GM18511 (cell line): Measurements from ENCODE around the gene UBAC1.
"Not testable (repeated sequence)": the region's sequence is repeated elsewhere in the genome, so short reads cannot be mapped to it uniquely, and the experiment has no call there.

ENCODE experiments used
- ATAC-seq: cut with Tn5 transposase; IDR thresholded peaks from one replicate; pipeline ENCODE4 v1.9.1; 2021; ENCODE audit warnings: mild to moderate bottlenecking, moderate library complexity; ENCODE audit not compliant: unreplicated experiment

Gene UBAC1

DNA sequence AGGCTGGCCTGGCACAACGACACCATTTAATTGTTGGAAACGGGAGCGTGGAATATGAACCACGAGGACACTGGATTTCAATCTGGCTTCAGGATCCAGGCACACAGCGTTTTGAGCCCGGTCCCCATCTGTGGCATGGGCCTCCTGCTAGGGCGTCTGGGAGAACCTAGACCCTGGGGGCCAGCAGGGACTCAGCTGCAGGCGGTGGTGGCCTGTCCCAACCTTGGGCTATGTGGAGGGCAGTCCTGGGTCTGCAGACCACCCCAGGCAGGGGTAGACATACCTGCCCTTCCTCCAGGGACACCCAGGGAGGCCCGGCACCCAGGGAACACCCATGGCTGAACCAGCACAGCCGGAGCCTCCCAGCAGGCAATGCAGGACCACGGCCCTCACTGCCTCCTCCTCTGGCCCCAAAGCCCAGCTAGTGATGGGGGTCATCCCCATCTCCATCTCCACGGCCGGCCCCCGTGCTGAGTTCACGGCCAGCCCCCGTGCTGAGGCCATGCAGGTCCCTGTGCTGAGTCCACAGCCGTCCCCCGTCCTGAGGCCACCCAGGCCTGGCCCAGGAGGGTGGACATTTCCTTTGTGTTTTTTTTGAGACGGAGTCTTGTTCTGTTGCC, 18.5 kb upstream of the UBAC1 start:
- ATAC-seq, result no peak

DNA sequence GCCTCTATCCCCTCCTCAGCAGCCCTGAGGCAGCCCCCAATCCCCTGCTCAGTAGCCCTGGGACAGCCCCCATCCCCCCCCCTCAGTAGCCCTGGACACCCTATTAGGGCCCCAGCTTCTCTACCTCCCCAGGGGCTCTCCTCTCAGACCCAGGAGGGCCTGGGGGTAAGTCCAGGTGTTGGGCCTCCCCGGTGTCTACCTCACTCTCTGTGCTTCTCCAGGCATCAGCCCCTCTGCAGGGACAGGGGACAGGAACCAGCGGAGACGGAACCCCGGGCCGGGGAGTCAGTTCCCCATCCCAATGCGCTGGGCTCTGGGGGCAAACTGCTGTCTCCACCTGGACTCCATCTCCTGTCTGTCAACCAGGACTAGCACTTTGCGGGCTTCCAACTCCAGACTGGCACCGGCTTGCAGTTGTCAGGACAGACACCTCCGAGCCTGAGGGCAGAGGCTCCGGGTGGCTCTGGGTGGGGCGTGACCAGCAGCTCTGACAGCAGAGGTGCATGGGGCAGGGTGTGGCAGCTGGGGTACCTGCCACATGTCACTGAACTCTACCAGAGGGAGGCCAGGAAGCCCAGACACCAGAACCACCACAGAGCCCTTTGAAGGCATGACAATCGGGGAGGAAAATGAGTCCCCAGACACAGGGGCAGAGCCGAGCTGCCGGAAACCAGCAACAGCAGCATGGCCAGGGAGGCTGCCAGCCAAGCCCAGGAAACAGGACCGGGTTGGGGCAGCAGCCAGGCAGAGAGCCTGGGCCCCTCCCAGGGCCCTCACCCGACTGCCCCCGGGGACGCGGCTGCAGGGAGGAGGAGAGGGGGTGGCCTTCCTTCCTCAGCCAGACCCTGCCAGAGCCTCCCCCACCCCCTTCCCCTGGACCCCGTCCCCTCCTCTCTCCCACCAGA, 17.7 kb upstream of the UBAC1 start:
- no peak for ATAC-seq

DNA sequence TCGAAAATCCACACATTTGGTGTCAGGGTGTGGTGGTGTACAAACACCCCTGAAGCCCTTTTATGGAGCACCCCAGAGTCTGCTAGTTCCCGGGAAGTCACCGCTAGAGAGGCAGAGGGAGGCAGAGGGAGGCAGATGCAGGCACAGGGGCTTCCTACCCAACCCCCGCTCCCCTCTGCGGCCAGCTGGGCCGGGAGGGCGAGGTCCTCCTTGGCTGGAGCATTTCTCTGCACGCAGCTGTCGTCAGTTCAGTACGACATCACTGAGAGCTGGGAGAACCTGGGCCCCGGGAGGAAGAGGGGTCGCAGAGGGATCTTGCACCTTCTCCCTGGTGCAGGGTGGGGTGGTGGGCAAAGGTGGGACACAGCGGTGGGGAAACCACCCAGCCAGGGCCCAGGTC, 15.8 kb upstream of the UBAC1 start:
- no peak for ATAC-seq

- ATAC-seq, result no peak
These were observed 15.4 kb upstream of the UBAC1 start for GRCh38 chr9:135976531-135976930.

DNA sequence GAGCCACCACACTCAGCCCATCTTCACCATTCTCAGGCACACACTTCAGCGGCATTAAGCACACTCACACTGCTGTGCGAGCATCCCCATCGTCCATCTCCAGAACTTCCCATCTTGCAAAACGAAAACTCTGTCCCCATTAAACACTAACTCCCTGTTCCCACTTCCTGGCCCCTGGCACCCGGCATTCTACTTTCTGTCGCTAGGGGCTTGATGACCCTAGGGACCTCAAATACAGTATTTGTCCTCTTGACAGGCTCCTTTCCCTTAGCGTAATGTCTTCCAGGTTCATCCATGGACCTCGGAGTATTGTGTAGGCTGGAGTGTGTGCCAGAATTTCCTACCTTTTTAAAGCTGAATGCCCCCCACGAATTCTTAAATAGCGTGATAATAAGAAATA, 14.7 kb upstream of the UBAC1 start:
- ATAC-seq, result no peak

- no peak for ATAC-seq
These were observed 13.0 kb upstream of the UBAC1 start for GRCh38 chr9:135974220-135974573.

DNA sequence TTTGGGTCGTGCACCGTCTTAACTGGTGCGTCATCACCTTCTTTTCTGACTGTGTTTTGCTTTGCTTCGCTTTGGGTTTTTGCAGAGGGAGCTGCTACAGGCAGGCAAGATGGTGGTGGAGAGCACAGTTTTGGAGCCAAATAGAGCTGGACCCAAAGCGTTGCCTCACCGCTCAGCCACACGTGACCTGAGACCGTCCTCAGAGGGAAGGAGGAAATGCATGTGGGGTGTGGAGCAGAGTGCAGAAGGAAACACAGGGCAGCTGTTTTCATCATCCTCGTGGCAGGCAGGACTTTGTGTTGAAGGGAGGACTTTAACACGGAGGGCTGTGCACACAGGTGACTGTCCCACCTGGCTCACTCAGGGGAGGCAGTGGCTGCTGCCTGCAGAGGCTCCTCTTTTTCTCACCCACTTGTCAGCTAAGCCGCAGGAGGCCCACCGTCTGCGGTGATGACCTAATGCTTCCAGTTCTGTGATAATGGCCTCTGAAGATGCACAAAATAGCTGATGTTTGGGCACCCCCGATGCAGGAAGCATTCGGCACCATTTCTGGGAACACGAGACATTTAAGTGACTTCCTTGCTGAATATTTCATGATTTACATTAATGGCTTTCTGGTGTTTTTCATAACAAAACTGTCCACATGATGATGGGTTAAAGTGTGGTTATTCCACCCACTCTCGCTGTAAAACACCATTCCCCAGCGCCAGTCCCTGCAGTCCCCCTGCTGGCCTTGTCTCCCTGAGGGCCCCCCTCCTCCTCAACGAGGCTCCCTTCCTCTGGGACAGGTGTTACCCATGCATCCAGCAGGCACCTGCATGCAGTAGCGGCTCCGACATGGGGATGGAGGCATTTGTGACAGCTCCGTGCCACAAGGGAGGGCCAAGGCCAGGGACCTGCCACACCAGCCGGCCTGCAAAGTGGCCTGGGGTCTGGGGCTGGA, 12.4 kb upstream of the UBAC1 start:
- no peak for ATAC-seq

DNA sequence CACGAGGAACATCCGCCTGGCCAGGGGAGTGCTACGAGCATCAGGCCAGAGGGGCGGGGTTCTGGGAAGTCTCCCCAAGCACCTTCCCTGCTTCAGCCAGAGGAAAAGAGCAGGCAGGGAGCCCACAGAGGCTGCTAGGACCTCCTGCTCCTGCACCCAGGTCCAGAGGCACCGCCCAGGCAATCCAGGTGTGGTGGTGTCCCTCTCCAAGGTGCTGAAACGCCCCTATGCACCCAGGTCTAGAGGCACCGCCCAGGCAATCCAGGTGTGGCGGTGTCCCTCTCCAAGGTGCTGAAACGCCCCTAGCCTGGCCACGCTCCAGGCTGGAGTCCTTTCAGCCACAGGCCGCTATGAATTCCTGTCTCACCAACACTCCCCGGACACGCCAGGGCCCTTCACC, 10.7 kb upstream of the UBAC1 start:
- ATAC-seq, result no peak

DNA sequence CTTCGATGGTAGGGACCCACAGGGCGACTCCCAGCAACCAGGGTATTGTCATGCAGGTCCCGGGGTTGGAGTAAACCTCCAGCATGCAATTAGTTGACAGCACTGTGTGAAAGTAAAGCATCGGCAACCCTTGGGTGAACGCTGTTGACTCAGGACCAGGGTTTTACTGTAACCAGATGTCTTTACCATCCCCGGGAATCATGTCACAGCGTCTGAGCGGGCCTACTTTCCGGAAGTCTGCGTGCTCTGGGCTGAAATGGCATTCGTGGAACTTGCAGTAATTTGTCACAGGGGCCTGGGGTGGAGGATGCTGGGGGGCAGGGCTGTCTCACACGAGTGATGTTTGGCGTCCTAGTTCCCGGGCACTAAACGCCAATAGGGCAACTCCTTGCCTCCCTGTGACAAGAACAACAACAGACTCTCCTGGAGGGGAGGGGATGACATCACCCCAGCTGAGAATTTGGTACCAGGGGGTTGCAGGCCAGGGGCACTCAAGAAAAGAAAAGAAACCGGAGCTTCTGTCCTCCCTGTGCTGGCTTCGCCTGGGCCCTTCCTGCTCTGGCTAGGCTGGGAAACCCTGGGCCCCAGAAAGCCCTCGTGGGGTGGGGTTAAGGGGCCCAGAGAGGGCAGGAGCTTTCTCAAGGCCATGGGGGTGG, 10.1 kb upstream of the UBAC1 start:
- no peak for ATAC-seq

DNA sequence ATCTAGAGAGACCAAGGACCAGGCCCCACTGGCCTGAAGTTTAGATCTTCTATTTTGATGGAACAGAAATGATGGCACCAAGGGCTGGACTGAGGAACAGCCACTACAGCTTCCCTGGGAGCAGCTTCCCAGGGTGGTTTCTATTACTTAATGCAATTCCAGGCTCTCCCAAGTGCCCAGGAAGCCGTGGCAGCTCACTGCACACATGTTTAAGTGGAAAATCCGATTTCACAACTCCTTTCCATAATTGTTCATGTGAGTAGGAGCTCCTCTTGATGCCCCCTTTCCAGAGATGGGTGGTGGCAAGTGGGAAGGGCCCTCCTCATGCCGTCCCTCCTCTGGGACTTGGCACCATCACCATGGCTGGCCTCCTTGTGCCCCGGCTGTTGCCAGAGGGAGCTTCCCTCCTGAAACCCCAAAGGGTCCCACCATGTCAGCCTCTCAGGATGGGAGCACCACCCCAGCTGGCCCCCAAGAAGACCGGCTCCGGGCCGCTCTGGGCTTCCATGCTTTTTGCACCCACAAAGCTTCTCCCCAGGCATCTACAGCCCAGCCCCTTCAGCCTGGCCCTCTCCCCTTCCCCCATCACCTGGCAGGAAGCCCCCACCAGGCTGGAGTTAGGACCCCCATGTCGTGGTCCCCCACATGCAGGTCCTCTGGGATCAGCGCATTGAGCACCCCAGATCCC, 9.1 kb upstream of the UBAC1 start:
- ATAC-seq, result no peak

DNA sequence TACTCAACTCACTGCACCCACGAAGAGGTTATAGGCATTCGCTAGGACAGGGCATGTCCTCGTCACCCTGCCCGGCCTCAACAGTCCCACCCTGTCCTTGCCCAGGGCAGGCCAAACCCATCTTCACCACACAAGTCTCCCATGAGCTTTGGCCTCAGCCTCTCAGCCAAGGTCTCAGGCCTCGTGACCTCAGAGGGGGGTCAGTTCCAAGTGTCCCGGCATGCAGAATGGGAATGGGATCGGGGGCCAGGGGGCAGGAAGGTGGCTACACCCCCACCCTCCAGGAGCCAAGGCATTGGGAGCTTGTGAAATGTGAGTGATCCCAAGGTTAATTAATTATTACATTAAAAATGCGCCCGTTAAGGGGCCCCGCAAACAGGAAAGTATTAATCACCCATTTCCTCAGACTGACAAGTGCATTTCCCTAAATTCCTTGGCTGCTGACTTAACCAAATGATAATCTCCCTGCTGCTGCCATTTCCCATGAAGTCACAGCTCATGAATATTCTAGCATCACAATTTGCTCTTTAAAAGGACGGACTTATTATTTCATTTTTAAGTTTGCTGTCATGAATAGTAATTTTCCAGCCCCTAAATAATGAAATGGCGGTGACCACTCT, 8.0 kb upstream of the UBAC1 start:
- no peak for ATAC-seq

- no peak for ATAC-seq
These were observed 7.4 kb upstream of the UBAC1 start for GRCh38 chr9:135968601-135969000.

GRCh38 chr9:135968083-135968476, 6.9 kb upstream of the UBAC1 start:
- ATAC-seq, result no peak

DNA sequence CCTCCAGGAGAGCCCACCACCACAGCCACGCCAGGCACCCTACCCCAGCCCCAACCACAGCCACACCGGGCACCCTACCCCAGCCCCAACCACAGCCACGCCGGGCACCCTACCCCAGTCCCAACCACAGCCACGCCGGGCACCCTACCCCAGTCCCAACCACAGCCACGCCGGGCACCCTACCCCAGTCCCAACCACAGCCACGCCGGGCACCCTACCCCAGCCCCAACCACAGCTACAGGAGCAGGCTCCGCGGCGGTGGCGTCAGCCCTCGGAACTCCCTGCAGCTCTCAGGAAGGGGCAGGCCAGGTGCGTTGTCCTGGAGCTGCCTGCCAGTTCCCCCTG, 5.7 kb upstream of the UBAC1 start:
- not testable (repeated sequence) for ATAC-seq

GRCh38 chr9:135965124-135965756, 4.1 kb upstream of the UBAC1 start:
- ATAC-seq, result no peak

DNA sequence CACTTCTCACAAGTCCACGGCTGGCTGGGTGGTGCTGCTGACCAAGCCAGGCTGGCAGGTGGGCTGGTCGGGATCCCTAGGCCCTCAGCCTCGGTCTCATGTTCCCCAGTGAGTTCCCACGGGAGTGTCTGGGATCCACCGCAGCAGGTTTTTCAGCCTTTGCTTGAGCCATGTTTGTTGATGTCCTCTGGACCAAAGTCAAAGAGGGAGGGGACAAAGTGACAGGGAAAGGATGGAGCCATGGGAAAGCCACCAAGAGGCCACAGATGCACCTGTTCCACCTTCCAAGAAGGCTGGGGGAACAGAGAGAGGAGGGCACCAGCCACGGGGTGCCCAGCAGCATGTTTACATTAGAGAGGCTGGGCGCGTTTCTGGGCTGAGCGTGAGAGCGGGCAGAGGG, 2.8 kb upstream of the UBAC1 start:
- ATAC-seq, result no peak

- no peak for ATAC-seq
These were observed 2.2 kb upstream of the UBAC1 start for GRCh38 chr9:135963338-135963737.

DNA sequence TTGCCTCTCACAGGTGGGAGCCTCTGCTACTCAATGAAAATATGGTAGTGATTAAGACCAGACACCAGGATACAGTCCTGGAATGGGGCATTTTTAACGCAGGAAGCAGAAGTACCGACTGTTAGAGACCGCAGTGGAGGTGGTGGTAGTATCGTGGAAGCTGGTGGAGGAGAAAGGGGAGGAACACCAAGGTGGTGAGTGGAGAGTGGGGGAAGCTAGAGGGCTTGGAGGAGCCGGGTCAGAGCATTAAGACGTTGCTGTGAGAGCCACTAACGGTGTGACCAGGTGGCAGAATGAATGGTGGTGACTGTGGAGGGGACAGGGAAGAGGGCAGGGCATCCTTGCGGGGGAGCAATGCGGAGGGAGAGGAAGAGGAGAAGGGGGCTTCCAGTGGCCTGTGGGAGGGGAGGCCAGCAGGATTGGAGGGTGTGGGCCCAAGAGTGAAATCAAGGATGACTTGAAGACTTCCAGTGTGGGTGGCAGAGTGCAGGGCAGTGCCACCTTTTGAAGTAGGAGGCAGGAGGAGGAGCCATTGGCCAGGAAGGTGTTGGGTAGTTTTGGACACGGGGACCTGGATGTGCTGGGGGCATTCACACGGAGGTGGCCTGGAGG, 1.6 kb upstream of the UBAC1 start:
- ATAC-seq, result no peak
